Activated gamma-delta T cell (primary cell): ENCODE measurements around the gene EBF3.

ENCODE experiments used
- DNase-seq: peaks from one replicate; lab custom pipeline; 2025; lab: John Stamatoyannopoulos, UW

Gene EBF3

GRCh38 chr10:129959544-129960480 lies 4.3 kb downstream of the EBF3 start:
- no peak for DNase-seq

- DNase-seq = no peak
These were observed 5.2 kb downstream of the EBF3 start for GRCh38 chr10:129958629-129959543.

- DNase-seq = no peak
These were observed 5.9 kb downstream of the EBF3 start for GRCh38 chr10:129958148-129958628.

- no peak for DNase-seq
These were observed 7.0 kb downstream of the EBF3 start for GRCh38 chr10:129956876-129957673.

- no peak for DNase-seq
These were observed 7.8 kb downstream of the EBF3 start for GRCh38 chr10:129956286-129956670.

- no peak for DNase-seq
These were observed 8.3 kb downstream of the EBF3 start for GRCh38 chr10:129955601-129956285.

- no peak for DNase-seq
These were observed 9.4 kb downstream of the EBF3 start for GRCh38 chr10:129954492-129955315.

GRCh38 chr10:129953119-129954051 lies 10.7 kb downstream of the EBF3 start:
- no peak for DNase-seq

- no peak for DNase-seq
These were observed 11.5 kb downstream of the EBF3 start for GRCh38 chr10:129952378-129953118.

GRCh38 chr10:129951970-129952265 lies 12.2 kb downstream of the EBF3 start:
- DNase-seq = no peak

GRCh38 chr10:129951101-129951969 lies 12.7 kb downstream of the EBF3 start:
- DNase-seq = no peak

GRCh38 chr10:129950676-129951075 lies 13.4 kb downstream of the EBF3 start:
- no peak for DNase-seq

- no peak for DNase-seq
These were observed 14.2 kb downstream of the EBF3 start for GRCh38 chr10:129949891-129950291.

- no peak for DNase-seq
These were observed 14.7 kb downstream of the EBF3 start for GRCh38 chr10:129949411-129949810.

- no peak for DNase-seq
These were observed 17.2 kb downstream of the EBF3 start for GRCh38 chr10:129946859-129947258.

- DNase-seq = no peak
These were observed 17.9 kb downstream of the EBF3 start for GRCh38 chr10:129945941-129946760.

- no peak for DNase-seq
These were observed 18.5 kb downstream of the EBF3 start for GRCh38 chr10:129945526-129945925.
